T-helper 2 cell treated with Interferon-gamma antibody and Interleukin-4, amounts not matched to agents 100 ng/mL and 5 ng/mL, for 36 hours (primary cell): ENCODE data around the gene ZNRF3. TPM values are rescaled to one million over a fixed set of nuclear protein-coding genes. Genes with fewer than 3 reads are reported as not detected.

Source experiments
- intact Hi-C: fragments of 100-400 bp; cut with micrococcal nuclease; formaldehyde crosslinking; loops from one replicate; pipeline ENCODE4 v1.15.1; 2023
- total RNA-seq: library from RNA; stranded (reverse); gene quantifications from 2 replicates; pipeline ENCODE4 v1.2.3, GENCODE V29; 2022

The ZNRF3 gene
- total RNA-seq, 1 donor from 2014 or later, result 0.82 TPM

DNA sequence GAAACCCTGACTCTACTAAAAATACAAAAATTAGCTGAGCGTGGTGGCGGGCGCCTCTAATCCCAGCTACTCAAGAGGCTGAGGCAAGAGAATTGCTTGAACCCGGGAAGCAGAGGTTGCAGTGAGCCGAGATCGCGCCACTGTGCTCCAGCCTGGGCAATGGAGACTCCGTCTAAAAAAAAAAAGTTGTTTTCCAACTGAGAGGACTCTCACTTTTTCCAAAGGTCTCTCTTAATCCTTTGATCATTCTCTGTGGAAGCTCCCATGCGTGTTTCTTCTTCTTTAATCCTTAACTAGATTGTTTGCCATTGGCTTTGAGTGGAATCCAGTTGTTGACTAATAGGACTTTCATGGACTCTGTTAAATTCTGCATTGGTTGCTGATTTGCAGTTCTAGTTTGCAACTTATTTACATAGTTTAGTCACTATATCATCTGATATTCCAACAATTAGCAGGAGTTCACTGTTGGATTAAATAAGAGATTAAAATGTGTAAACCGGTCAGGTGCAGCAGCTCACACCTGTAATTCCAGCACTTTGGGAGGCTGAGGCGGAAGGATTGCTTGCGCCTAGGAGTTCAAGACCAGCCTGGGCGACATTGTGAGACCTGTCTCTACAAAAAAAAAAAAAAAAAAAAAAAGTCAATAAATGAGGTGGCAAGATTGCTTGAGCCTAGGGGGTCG, 98.6 kb downstream of the ZNRF3 start:
- intact Hi-C loops, result no loop called here

DNA sequence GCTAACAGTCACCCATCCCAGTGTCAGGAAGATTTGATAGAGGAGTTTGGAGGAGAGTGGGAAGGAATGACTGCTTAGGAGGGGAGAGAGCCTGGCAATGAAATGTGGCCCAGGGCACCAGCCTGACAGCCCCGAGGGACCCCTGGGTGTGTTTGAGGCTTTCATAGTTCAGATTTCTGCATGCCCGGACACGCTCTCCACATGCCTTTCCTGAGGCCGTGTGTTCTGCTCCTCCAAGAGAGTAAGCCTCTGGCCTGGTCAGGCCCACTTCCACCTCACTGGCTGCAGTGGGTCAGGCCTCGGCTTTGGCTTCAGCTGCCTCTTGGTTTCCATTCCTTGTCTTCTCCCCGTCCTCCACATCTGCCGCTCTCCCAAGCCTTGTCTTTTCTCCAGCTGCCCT, 99.8 kb downstream of the ZNRF3 start:
- intact Hi-C loops, result no loop called here

DNA sequence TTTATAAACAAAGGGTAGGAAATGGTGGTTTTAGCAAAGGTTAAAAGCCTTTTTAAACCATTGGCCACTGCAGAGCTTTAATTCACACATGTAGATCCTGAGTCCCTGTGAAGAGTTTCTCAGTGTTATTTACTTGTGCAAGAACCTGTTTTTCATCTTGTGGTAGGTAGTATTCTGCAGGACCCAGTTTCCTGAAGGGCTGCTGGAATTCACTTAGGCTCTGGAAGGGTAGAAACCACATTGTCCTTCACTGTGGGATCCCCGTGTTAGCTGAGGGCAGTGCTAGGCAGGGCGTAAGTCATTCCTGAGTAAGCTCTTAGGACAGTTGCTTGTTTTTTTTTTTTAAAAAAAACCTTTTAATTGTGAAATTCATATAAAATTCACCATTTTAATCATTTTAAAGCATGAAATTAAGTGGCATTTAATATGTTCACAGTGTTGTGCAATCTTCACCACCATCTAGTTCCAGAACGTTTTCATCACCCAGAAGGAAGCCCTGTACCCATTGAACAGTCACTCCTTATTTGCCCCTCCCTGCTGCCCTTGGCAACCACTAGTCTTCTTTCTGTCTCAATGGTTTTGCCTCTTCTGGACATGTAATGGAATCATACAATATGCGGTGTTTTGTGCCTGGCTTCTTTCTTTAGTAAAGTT, 100.5 kb downstream of the ZNRF3 start:
- intact Hi-C loops, result no loop called here

DNA sequence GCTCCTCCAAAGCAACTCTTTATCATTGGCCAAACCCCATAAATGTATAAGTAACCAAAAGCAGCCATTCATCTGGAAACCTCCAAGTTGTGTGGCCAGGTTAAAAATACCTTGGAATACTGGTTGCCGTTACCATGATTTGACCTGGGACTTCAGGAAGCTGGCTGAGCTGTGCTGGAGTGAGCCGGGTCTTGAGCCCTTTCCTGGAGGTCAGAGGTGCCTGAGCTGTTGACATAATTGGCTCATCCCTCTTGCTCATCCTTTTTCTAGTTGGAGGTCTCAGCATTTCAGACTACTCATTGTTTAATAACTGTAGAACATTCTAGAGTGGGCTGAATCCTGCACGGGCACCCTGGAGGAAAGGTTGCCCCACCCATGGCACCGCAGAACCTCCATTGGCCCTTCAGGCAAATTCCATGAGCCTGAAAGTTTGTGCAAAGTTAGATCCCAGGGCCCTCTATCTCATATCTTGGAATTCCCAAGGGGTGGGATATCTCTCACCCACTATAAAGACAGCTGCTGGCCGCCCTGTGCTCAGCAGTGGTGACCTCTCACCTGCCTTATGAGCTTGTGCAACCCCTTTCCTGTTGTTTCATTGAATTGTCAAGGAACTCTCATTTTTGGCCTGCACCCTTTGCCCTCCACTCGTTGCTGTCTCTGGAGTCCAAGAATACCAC, 101.2 kb downstream of the ZNRF3 start:
- intact Hi-C loops, result no loop called here

DNA sequence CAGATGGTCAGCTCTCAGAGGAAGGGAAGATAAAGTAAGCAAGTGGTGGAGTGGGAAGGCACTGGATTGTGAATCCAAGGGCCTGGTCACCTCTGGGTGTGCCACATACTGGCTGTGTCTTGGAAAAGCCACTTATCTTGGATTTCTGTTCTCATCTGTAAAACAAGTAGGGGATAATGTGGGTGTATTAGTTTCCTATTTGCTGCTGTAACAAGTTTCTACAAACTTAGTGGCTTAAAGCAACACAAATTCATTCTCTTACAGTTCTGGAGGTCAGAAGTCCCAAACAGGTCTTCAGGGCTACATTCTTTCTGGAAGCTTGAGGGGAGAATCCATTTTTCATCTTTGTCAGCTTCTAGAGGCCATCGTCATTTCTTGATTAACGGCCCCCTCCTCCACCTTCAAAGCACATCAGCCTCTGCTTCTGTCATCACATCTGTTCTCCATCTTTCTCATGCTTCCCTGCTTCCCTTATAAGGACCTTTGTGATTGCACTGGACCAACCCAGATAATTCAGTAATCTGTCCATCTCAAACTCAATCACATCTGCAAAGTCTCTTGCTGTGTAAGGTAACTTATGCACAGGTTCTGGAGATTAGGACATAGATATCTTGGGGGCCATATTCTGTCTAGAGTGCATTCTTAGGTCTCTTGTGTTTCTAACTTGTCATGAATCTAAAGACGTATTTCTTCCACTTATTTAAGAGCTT, 102.4 kb downstream of the ZNRF3 start:
- intact Hi-C loops, result no loop called here

DNA sequence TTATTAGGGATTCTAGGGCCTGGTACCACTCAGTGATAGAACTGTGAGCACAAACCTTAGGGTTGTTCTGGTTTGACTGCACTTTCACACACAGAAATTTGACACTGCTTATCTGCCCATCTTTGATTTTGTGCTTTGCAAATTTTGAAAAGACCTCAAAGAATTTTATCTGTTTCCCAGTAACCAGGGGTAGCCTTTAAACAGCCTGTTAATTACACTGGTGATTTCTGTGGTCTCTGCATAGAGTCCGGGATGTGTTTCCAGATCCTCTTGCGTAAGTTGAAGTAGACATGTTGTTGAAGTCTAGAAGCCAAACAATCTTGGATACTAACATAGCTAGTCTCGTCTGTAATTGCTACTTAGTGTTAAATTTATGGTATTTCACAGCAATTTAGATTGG, 103.0 kb downstream of the ZNRF3 start:
- intact Hi-C loops, result no loop called here

DNA sequence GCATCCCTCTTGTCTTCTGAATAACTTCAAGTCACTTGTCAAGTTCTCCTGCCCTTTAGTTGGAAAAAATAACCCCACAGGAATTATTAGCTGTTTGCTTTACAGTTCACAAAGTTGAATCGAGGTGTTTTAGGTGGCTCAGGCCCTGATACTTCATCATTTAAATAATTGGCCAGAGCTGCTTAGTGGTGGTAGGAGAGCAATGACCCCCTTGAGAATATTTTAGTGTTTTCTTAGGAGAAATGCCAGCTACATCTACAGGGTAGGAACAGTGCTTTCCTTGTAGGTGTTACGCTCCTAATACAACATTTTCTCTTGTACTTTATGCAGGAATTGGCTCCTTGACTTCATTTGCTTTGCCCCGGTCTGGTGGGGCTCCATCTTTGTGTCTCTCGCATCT, 105.1 kb downstream of the ZNRF3 start:
- intact Hi-C loops, result no loop called here

DNA sequence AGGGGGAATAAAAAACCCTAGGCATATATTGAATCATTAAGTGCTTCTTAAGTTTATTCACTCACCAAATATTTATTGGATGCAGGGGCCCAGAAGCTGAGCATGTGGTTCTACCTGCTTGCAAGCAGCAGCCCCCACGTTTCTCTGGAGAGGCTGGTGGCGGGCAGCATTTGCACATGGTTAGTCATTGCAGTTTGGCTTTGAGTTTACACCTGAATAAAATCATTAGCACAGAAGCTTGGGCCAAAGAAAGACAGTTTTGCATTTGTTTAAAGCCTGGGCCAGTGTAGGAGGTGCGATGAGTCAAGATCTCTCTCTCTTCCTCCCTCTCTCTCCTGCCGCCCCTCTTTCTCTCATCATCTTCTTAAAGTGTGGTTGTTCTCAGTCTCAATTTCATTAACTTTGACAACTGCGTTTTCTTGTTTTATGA, 105.7 kb downstream of the ZNRF3 start:
- intact Hi-C loops, result no loop called here

DNA sequence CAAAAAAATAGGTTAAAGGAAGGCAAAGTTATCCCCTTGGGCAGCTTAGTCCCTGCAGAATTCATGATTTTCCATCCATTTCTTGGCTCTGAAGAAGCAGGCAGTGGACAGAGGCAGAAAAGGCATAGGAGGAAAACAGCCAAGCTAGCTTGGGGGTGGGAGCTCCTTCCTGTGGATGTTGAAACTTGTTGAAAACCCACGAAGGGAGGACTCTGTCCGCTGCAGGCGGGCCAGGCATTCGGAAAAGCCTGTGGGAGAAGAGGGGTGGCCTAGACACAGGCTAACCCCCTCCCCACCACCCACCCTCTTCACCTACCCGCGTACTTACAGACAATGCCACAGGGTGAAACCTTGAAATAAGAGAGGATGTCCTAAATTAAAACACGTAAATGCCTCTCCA, 106.1 kb downstream of the ZNRF3 start:
- intact Hi-C loops, result no loop called here

DNA sequence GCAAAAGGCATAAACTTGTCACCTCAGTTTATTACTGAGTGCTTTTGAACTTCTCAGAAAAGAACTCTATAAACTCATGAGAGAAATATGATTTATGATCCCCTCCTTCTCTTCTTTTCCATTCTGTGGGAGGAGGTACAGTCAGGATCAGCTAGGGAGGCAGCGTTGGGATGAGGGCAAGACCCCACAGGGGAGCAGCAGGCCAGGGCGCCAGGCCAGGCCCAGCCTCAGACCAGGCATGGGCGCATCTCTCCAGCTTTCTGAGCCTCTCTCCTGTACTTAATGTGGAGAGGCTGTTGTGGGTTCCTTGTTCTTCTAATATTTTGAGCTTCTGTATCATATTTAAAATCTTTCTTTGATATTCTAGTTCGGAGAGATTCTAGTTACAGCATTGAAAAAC, 106.5 kb downstream of the ZNRF3 start:
- intact Hi-C loops, result no loop called here

DNA sequence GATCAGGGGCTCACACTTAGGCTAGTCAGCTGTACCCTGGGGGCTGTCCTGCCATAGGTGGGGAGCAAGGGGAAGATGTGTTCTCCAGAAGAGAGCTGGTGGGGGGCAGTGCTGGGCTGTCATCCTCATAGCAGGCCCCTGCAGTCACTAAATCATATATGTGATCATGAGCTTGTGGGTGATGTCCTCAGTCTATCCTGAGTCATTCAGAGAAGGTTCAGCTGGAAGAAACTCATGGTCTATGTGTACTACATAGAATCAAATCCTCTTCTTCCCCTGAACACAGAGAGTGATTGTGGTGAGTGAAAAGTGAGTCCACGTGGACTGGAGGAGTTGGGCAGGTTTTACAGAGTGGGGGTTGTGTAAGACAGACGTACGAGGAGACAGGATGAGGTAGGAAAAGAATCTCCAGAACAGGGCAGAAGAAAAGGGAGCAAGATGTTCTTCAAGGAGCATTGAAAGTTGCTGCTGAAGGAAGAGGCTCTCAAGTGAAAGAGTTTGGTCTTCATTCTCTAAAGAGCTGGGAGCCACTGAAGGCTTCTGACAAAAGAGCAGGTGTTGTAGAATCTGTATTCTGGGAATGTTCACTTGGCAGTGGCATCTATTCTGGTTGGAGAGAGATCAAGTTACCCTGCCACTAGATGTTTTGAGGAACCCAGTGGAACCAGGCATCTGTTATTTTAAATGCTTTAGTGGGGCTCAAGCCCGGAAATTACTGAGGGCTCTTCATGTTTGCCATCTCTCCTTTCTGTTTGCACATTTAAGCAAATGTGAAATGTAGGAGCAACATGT, 109.4 kb downstream of the ZNRF3 start:
- intact Hi-C loops, result no loop called here

DNA sequence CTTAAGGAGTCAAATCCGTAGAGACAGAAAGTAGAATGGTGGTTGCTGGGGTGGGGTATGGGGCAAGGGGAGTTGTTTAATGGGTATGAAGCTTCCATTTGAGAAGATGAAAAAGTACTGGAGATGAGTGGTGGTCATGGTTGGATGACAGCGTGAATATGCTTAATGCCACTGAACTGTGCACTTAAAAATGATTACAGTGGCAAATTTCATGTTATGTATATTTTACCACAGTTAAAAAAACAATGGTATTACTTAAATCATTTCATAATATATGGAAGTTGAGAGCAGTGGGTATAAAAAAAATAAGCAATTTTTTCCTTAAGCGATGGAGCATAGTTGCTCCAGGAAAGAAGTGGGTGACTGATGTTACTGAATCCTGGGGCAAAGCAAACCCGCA, 111.2 kb downstream of the ZNRF3 start:
- intact Hi-C loops, result no loop called here

DNA sequence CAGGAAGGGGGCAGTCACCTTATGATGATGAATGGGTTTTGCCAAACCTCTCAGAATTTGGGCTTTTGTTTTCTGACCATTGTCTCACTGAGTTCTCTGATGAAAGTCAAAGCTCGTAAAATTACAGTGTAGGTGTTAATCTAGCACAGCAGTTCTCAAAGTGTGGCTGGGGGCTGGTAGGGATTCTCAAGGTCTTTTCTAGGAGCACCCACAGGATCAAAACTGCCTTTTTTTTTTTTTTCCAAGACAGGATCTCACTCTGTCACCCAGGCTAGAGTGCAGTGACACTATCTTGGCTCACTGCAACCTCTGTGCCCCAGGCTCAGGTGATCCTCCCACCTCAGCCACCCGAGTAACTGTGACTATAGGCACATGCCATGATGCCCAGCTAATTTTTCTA, 112.2 kb downstream of the ZNRF3 start:
- intact Hi-C loops, result no loop called here

DNA sequence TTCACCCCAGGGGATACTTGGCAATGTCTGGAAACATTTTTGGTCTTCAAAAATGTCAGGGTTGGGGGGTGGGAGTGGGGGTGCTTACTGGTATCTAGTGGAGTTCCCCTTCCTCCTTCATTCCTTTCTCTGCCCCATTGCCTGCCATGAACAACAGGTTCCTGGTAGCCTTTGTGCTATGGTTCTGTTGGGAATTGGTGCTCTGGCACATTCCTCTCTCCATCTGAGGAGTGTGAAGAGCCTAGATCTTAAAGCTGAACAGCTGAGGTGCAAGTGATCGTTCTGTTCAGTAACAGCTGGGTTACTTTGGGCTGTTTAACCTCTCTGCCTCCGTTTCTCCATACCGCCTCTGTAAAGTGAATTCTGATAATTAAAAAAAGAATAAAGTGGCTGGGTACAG, 114.0 kb downstream of the ZNRF3 start:
- intact Hi-C loops, result no loop called here

DNA sequence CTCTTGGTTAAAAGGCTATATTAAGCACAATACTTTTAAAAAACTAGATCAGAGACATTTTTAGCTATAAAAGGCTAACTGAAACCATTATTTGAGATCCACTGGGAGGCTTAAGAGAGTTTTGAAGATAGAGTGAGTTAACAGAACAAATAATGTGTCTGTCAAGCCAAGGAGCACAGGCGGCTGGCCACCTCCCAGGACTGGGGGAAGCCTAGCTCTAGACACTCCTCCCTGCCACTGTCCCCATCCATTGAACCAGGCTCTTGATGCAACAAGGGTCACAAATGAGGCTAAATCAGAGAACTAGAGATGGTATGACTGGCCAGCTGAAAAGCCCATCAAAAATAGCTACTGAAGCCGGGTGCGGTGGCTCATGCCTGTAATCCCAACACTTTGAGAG, 115.3 kb downstream of the ZNRF3 start:
- intact Hi-C loops, result no loop called here

DNA sequence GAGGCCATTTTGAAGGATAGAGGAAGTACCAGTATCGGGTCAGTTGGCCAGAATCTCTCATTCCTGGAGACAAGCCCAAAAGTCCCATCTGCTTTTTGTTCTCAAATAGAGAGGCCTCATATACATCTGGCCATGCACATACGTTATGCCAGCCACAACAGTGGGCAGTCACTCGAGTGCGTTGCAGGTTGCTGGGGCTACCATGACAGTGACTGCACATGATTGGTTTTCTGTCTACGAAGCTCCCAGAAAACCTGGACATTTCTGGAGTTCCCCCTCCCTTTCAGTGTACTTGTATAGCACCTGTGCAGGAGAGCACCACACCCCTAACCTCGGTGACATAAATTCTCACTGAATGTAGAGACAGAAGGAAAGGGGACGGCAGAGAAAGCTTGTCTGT, 116.1 kb downstream of the ZNRF3 start:
- intact Hi-C loops, result no loop called here

DNA sequence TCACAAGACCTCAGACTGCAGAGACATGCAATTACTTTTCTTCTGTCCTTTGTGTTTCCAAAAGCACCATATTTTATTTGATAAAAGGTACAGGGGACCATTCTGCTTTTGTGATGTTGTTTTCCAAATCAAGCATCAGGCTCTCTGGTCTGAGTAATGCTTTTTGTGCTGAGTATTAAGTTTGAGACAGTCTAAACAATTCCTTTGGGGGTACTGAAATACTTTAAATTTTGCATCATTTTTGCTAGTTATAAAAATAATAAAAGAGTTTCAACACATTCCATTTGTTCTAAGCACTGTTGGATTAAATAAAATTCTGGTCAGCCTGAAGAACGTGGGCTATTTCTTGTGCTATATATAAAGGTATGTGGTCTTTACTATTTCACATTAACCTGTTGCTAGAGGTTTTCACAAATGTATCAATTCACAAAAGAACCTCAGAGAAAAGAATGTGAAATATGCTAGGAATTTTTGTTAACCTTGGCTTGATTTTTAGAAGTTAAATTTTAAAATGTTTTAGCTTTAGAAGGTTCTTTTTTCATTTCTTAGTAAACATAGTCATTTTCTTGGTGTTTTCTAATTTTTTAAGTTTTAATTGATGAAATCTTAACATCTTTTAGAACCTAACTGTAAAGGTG, 116.7 kb downstream of the ZNRF3 start:
- intact Hi-C loops, result no loop called here

DNA sequence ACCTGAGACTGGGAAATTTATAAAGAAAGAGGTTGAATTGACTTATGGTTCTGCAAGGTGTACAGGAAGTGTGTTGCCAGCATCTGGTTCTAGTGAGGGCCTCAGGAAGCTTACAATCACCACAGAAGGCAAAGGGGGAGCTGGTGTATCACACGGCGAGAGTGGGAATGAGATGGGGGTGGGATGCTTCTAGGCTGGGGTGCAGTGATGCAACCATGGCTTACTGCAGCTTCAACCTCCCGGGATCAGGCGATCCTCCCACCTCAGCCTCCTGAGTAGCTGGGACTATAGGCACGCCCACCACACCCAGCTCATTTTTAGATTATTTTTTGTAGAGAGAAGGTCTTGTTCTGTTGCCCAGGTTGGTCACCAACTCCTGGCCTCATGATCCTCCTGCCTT, 117.3 kb downstream of the ZNRF3 start:
- intact Hi-C loops, result no loop called here

DNA sequence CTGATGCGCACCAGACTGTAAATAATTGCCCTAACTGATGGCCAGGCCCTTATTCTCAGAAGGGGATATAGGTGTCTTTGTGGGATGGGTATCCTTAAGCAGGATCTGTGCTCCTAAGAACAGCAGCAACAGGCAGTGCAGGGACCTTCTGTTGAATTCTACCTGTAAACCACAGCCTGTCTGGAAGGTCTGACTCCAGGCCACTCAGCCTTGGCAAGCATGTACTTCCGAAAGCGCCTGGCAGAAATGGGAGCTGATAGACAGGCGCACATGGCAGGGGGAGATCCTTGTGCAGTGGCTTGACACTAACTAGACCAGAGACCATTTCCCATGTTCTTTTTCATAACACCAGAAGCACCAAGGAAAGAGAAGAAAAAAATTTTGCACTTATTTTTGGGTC, 119.2 kb downstream of the ZNRF3 start:
- intact Hi-C loops, result no loop called here

DNA sequence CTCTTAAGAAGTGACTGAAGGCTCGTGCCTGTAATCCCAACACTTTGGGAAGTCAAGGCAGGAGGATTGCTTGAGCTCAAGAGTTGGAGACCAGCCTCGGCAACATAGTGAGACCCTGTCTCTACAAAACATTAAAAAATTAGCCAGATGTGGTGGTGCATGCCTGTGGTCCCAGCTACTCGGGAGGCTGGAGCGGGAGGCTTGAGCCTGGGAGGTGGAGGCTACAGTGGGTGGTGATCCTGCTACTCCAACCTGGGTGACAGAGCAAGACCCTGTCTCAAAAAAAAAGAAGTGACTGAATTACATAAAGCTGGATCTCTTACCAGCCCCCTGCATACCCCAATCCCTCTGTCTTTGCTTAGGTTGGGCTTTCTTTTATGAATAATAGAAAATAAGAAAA, 120.2 kb downstream of the ZNRF3 start:
- intact Hi-C loops, result no loop called here
